Loucy (cell line): Measurements from ENCODE around the gene ABLIM1.

Experiments used
- H2AFZ ChIP-seq: fragments of 200-600 bp; sonication (generic); 2 replicates; pipeline ENCODE4 v1.6.0; 2016; ENCODE audit warnings: antibody characterized with exemption, mild to moderate bottlenecking, low read length, moderate library complexity
- H3F3A ChIP-seq: fragments of 200-600 bp; 2 replicates; pipeline ENCODE4 v1.6.0; 2016; ENCODE audit warnings: antibody characterized with exemption, low read depth, mild to moderate bottlenecking
- H3K27me3 ChIP-seq: fragments of 200-600 bp; sonication (generic); 2 replicates; pipeline ENCODE4 v1.6.1; 2014; ENCODE audit warnings: low read length, mild to moderate bottlenecking; ENCODE audit not compliant: insufficient read depth, poor library complexity, severe bottlenecking
- H3K36me3 ChIP-seq: fragments of 200-600 bp; sonication (generic); 2 replicates; pipeline ENCODE4 v1.6.1; 2016; ENCODE audit warnings: low read length; ENCODE audit not compliant: insufficient read depth
- H3K4me1 ChIP-seq: fragments of 200-600 bp; sonication (generic); 2 replicates; pipeline ENCODE4 v1.5.1; 2014; ENCODE audit warnings: low read length, mild to moderate bottlenecking; ENCODE audit not compliant: insufficient read depth, poor library complexity, severe bottlenecking
- H3K4me2 ChIP-seq: fragments of 200-600 bp; sonication (generic); 2 replicates; pipeline ENCODE4 v1.6.0; 2014; ENCODE audit warnings: antibody characterized with exemption, low read length, low read depth, mild to moderate bottlenecking; ENCODE audit not compliant: poor library complexity, severe bottlenecking
- H3K4me3 ChIP-seq: fragments of 200-600 bp; sonication (generic); 2 replicates; pipeline ENCODE4 v1.5.1; 2014; ENCODE audit warnings: low read length, mild to moderate bottlenecking, mixed read lengths; ENCODE audit not compliant: poor library complexity, severe bottlenecking
- H3K79me2 ChIP-seq: fragments of 200-600 bp; sonication (generic); 2 replicates; pipeline ENCODE4 v1.6.1; 2014; ENCODE audit warnings: low read length; ENCODE audit not compliant: insufficient read depth
- H3K9ac ChIP-seq: fragments of 200-600 bp; sonication (generic); 2 replicates; pipeline ENCODE4 v1.6.0; 2014; ENCODE audit warnings: mild to moderate bottlenecking, low read depth, low read length, moderate library complexity; ENCODE audit not compliant: poor library complexity, severe bottlenecking
- H3K9me2 ChIP-seq: fragments of 200-600 bp; sonication (generic); replicated peaks from 2 replicates; pipeline ENCODE4 v1.6.1; 2016; ENCODE audit warnings: low read depth, low read length, mixed read lengths
- H3K9me3 ChIP-seq: fragments of 200-600 bp; sonication (generic); 2 replicates; pipeline ENCODE4 v1.6.1; 2014; ENCODE audit warnings: mild to moderate bottlenecking, antibody characterized with exemption, low read length, low read depth; ENCODE audit not compliant: insufficient read depth
- H4K20me1 ChIP-seq: fragments of 200-600 bp; sonication (generic); 2 replicates; pipeline ENCODE4 v1.6.0; 2014; ENCODE audit warnings: antibody characterized with exemption, low read length, mild to moderate bottlenecking; ENCODE audit not compliant: insufficient read depth, poor library complexity, severe bottlenecking
- EZH2phosphoT487 ChIP-seq: fragments of 200-600 bp; IDR thresholded peaks from 2 replicates; pipeline ENCODE4 v1.6.1; 2018; ENCODE audit warnings: antibody characterized with exemption, mild to moderate bottlenecking, moderate library complexity, borderline replicate concordance
- TF ChIP-seq, protein P1 (sequence below): fragments of 200-600 bp; sonication (generic); conservative IDR thresholded peaks from 2 replicates; pipeline ENCODE4 v1.5.1; 2014; ENCODE audit warnings: mild to moderate bottlenecking, antibody characterized with exemption, low read length

ABLIM1 gene

DNA sequence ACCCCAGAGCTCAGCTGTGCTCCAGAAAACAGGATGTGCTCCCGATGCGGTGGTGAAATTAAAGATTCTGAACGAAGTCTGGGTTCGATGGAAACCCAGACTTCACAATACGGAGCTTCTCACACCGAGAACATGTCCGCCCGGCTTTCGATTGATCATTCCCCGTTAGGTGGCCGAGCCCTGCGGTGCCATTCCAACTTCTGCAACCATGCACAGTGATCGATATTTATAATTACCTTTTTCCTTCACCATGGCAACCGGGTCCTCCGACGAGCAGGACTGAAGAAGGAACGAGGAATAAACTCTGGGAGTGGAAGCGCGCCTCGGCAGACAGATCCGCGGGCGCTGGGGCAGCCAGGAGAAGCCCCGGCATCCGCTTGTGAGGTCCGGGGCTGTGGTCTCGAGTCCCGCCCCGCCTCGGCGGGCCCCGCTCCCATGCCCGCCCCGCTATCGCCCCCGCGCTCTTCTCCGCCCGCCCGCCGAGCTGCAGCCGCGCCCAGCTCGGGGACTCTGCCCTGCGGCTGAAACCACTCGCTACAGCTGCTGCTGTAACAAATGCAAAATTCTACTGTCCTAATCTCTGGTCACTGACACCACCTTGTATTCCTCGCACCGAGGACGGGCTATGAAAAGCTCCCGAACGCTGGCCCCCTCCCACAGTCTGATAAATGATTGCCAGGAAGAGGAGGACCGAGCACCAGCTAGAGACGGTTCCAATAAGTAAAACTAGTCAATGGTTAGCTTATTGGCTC is 26.2 kb downstream of the ABLIM1 start:
- Histone ChIP-seq H3K27me3 (no peaks in the 10 kb centered on the region), H3K9me3 (no peaks in the 10 kb centered on the region), H3K4me2 (no peak overlapping the region), H3F3A (no peaks in the 10 kb centered on the region), H3K9me2 (no peaks in the 10 kb centered on the region), H3K4me3 (no peak overlapping the region), H3K36me3 (peaks cover 47% of the 10 kb centered on the region; the same call in 1 of the 2 replicates), H4K20me1 (peaks cover 16% of the 10 kb centered on the region), H3K79me2 (peaks cover 26% of the 10 kb centered on the region; the same call in 1 of the 2 replicates), H2AFZ (no peak overlapping the region), H3K4me1 (no peaks in the 10 kb centered on the region), H3K9ac (no peak overlapping the region)
- TF ChIP-seq EZH2phosphoT487, result no peak
- TF ChIP-seq, protein P1, sequence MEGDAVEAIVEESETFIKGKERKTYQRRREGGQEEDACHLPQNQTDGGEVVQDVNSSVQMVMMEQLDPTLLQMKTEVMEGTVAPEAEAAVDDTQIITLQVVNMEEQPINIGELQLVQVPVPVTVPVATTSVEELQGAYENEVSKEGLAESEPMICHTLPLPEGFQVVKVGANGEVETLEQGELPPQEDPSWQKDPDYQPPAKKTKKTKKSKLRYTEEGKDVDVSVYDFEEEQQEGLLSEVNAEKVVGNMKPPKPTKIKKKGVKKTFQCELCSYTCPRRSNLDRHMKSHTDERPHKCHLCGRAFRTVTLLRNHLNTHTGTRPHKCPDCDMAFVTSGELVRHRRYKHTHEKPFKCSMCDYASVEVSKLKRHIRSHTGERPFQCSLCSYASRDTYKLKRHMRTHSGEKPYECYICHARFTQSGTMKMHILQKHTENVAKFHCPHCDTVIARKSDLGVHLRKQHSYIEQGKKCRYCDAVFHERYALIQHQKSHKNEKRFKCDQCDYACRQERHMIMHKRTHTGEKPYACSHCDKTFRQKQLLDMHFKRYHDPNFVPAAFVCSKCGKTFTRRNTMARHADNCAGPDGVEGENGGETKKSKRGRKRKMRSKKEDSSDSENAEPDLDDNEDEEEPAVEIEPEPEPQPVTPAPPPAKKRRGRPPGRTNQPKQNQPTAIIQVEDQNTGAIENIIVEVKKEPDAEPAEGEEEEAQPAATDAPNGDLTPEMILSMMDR, result no peak

DNA sequence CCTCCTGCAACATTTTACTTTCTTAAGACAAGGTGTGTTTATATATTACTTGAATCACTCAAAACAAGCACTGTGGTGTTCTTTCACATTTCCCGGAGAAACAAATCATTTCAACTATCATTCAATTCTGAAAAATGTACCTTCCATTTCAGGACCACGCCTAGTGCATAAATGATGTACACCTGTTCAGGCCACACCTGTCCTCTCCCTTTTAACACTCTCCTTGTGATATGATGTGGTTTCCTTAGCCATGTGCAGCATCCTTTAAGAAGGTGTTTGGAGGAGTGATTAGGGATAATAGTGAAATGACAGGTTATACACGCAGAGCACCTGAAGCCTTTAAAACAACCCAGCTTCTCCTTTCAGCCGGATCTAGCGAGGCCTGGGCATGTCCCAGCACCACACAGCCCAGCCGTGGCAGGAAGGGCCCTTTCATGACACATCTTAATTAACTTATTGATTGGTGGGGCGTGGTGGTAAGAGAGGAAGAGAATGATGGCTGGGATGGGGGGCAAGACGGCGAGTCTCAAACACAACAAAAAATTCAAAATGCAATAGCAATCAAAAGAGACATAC is 26.9 kb downstream of the ABLIM1 start:
- Histone ChIP-seq H4K20me1 (peaks cover 16% of the 10 kb centered on the region), H3K4me3 (no peak overlapping the region), H3K4me2 (no peak overlapping the region), H3K9ac (no peak overlapping the region), H3K79me2 (peaks cover 26% of the 10 kb centered on the region; the same call in 1 of the 2 replicates), H3K27me3 (no peaks in the 10 kb centered on the region), H3F3A (no peaks in the 10 kb centered on the region), H3K36me3 (peaks cover 44% of the 10 kb centered on the region; the same call in 1 of the 2 replicates), H3K9me3 (no peaks in the 10 kb centered on the region), H2AFZ (no peak overlapping the region), H3K9me2 (no peaks in the 10 kb centered on the region), H3K4me1 (no peaks in the 10 kb centered on the region)
- TF ChIP-seq, protein P1, result no peak
- TF ChIP-seq EZH2phosphoT487, result no peak

DNA sequence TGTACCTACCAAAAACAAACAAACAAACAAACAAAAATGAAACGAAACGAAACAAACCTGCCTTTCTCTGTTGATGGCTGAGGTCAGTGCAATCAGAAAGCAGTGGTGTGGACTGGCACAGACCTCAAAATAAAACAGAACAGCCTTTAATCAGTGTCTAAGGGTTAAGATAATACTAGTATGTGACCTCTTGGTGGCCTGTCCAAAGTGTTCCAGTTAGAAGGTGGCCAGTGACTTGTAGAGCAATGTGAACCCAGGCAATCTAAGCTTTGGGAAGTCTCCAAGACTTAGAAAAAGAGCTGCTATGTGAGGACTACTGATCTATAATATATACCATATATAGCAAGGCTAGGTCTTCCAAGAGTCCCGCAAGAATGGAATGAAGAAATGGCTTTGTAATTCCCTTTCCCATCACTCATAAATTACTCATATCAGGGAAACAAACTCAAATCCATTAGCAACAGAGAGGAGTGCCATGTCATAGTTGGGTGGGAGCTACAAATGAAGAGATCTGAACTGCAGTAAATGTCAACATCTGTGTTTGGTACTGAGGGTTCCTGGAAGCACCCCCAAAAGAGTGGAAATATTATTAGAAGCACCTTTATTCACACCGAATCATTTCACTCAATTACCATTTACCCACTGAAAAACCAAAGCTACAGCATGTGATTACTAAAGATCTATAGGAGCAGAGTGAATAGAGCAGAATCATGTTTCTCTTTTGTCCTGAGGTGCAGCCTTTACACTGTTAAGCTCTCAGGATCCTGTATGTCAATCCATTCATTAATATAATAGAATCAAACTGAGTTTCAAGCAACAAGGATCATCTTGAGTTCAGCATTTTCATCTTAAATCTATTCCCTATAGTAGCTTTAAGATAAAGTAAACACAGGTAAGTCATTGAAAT is 28.0 kb downstream of the ABLIM1 start:
- no peak overlapping the region for H3K9ac ChIP-seq
- H3K4me1 ChIP-seq, result no peaks in the 10 kb centered on the region
- peaks cover 19% of the 10 kb centered on the region; the same call in 1 of the 2 replicates for H3K79me2 ChIP-seq
- H3K4me2 ChIP-seq, result no peak overlapping the region
- no peaks in the 10 kb centered on the region for H3K27me3 ChIP-seq
- H3K4me3 ChIP-seq, result no peak overlapping the region
- H3F3A ChIP-seq, result no peaks in the 10 kb centered on the region
- peaks cover 10% of the 10 kb centered on the region for H4K20me1 ChIP-seq
- no peaks in the 10 kb centered on the region for H3K9me2 ChIP-seq
- H3K36me3 ChIP-seq, result peaks cover 49% of the 10 kb centered on the region; the same call in 1 of the 2 replicates
- H2AFZ ChIP-seq, result no peak overlapping the region
- no peak for TF ChIP-seq EZH2phosphoT487
- TF ChIP-seq, protein P1, result no peak
- H3K9me3 ChIP-seq, result peaks cover 5% of the 10 kb centered on the region; the same call in 1 of the 2 replicates
